ENCODE data around the gene C1QA.
A peak's percentile ranks its signal among the peaks of the same experiment; 100 is the strongest.
"Not testable (repeated sequence)": the region's sequence is repeated elsewhere in the genome, so short reads cannot be mapped to it uniquely, and the experiment has no call there.

Gene C1QA

DNA sequence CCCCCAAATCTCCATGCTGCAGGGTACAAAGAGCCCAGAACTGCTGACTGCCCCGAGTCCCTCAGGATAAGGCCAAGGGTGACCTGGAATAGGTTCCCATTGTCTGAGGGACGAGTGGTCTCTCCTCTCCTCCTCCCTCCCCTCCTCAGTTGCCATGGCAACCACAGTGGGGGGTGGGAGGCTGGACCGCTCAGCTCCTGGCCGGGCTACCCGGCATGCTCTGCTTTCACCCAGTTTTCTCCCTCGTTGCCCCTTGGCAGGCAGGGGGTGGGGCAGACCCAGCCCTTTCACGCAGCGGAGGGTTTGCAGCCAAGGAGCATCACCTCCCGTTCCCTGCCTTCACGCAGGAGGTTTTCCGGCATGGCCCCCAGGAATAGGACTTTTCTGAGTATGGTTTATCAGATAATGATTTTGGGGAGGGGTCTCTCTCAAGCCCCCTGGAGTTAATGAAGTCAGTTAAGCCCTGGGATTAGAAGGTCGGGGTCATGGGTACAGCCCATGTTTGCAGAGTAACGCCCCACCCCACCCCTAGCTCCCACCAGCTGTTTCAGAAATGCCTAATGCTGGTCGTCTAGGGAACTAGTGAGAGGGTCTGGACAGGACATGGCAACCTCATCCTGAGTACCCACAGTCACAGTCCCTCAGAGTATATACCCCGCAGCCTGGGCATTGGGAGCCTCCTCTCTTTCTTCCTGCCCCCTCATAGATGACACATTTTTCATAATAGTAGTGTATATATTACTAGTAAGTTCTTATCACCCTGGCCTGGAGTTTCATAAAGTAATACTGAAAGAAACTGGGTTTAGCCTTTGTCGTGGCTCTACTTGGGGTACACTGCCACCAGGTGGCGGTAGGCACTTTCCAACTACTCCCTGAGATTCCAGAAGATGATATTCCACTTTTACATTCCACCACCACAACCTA is 37.3 kb downstream of the C1QA start:
- peak; percentile 8 to 21 (median 13) for DNase-seq (ENCODE audit: low read depth in 3 of 3)

DNA sequence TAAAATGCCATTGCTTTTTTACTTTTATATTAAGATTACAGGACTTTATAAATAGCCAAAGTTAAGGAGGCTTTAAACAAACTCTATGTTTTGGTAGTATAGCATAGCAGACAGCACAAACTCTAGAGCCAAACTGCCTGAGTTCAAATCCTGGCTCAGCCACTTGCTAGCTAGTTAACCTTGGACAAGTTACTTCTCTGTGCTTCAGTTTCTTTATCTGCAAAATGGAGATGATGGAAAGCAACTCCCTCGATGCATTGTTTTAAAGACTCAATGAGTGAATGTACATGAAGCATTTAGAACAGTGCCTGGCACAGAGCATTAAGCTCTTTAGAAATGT is 38.0 kb downstream of the C1QA start:
- DNase-seq (ENCODE audit: low read depth in 3 of 3): no peak

DNA sequence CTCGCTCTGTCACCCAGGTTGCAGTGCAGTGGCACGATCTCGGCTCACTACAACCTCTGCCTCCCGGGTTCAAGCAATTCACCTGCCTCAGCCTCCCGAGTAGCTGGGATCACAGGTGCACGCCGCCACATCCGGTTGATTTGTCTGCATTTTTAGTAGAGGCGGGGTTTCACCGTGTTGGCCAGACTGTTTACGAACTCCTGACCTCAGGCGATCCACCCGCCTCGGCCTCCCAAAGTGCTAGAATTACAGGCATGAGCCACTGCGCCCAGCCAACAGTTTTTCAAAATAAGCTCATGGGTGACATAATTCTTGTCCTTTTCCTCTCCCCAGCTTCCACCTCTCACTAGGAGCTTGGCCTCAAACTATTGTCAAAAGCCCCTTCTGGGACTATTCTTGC is 39.7 kb downstream of the C1QA start:
- DNase-seq (ENCODE audit: low read depth in 3 of 3): not testable (repeated sequence)

DNA sequence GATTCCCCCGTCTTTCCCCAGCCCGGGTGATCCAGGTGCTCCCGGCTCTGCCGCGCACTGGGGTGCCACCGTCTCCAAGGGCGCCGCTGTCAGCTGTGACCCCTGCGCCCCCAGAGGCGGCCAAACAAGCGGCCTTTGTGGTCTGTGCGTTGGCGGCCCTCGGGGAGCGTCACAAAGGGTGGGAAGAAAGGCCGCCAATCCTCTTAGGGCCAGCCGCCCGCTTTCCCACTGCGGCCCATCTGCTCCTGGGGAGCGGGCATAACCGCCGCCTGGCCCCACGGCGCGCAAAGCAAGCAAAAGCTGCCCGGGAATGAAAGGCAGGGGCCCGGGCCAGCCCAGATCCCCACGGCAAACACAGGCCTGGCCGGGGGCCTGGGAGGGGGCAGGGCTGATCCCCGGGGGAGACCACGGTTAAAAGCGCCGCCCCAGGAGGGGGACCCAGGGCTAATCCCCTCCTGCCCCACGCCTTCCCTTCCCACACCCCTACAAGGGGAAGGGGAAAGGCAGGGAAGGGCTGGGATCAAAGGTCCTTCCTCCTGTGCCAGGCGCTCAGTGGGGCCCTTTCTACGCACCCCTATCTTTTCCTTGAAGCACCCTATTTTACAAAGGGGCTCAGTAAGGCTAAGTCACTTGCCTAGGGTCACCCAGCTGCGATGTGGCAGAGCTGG is 40.6 kb downstream of the C1QA start:
- DNase-seq (ENCODE audit: low read depth in 3 of 3): no peak

DNA sequence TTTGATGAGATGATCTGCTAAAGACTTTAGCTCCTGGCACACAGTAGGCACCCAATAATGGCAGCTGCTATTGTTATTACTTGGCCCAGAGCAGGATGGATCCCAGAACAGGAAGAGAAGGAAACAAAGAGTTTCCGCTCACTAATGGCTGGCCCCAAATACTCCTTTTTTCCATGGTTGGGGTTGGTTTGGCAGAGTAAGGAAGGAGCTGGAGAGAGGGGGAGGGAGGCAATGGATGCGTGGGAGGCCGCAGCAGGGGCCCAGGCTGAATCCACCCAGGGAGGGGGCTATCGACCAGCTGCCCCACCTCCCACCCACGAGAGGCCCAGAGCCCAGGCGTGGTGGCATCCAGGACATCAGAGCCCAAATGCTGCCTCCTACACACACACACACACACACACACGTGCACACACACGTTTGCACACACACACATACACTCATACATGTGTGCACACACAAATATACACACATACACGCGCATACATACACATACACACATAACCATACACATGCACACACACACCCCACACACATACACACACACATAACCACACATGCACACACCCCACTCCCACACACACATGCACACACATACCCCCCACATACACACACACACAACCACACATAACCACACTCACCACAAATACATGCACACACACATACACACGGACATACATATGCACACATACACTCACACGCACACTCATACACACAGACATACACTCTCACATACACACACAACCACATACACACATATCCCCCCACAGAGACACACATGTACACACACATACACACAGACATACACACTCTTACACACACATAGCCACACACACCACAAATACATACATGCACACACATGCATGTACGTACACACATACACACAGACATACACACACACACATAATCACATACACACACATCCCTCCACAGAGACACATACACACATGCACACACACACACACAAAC is 41.8 kb downstream of the C1QA start:
- DNase-seq (ENCODE audit: low read depth in 3 of 3): no peak

- no peak for DNase-seq (ENCODE audit: low read depth in 3 of 3)
These were observed 44.3 kb downstream of the C1QA start for GRCh38 chr1:22680726-22681125.

DNA sequence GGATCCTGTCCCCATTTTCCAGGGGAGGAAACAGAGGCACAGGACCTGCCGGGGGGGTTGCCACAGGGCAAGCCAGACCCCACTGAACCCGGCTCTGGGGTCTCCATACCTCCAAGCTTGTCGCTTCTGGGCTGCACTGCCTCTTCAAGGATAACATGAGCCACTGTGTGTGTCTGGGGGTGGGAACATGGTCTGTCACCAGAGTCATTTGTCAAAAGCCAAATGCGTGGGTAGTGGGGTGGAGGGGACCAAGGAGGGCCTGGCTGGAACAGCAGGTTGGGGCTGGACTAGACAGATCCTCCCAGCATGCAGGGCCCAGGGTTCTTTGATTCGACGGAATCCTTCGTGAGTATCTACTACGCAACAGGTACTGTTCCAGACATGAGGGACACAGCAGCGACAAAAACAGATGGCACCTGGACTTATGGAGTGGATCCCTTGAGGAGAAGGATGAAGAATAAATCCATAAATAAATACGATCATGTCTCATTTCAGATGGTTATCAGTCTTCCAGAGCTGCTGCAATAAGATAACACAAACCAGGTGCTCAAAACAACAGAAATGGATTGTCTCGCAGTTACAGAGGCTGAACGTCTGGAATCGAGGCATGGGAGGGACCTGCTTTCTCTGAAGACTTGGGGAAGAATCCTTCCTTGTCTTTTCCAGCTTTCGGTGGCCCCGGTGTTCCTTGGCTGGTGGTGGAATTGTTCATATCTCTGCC is 45.3 kb downstream of the C1QA start:
- no peak for DNase-seq (ENCODE audit: low read depth in 3 of 3)

- DNase-seq (ENCODE audit: low read depth in 3 of 3): no peak
These were observed 47.1 kb downstream of the C1QA start for GRCh38 chr1:22683547-22683946.

GRCh38 chr1:22685591-22686059 is 49.2 kb downstream of the C1QA start:
- no peak for DNase-seq (ENCODE audit: low read depth in 3 of 3)

GRCh38 chr1:22687191-22687590 is 50.8 kb downstream of the C1QA start:
- DNase-seq (ENCODE audit: low read depth in 3 of 3): no peak

GRCh38 chr1:22688466-22688865 is 52.0 kb downstream of the C1QA start:
- DNase-seq (ENCODE audit: low read depth in 3 of 3): no peak
